Stomach (tissue), 9 donors: ENCODE results near the gene SMCO2. TPM values are rescaled to one million over a fixed set of nuclear protein-coding genes. Genes with fewer than 3 reads are reported as not detected.

Experiments used
- DNase-seq, 2 donors: peaks; one replicate each; pipeline versions ENCODE4 v3.0.0 to v3.0.0-alpha.2; 2013 to 2019
- H3K27ac ChIP-seq, 5 donors: fragments of 200-600 bp in 4 of 5; sonication (generic) in 4 of 5; one replicate each; pipeline ENCODE4 v1.5.1; 2013 to 2019; ENCODE audit warnings: mild to moderate bottlenecking in 1 of 5, moderate library complexity in 1 of 5
- H3K27me3 ChIP-seq, 3 donors: fragments of 200-600 bp; sonication (generic); one replicate each; pipeline ENCODE4 v1.5.1; 2017 to 2019; ENCODE audit warnings: mixed run types in 1 of 3
- H3K36me3 ChIP-seq, 4 donors: fragments of 200-600 bp; sonication (generic); 1 replicate in 3 of 4; 2 replicates in 1 of 4; pipeline ENCODE4 v1.5.1; 2016 to 2019
- H3K4me1 ChIP-seq, 4 donors: fragments of 200-600 bp; sonication (generic); one replicate each; pipeline ENCODE4 v1.5.1; 2016 to 2019
- H3K4me3 ChIP-seq, 4 donors: fragments of 200-600 bp; sonication (generic) in 3 of 4; one replicate each; pipeline ENCODE4 v1.5.1; 2016 to 2019; ENCODE audit warnings: mild to moderate bottlenecking in 1 of 4
- H3K9me3 ChIP-seq, 4 donors: fragments of 200-600 bp; sonication (generic); one replicate each; pipeline ENCODE4 v1.5.1; 2016 to 2019
- EP300 ChIP-seq: sonication (generic); formaldehyde crosslinking; IDR thresholded peaks from one replicate; pipeline ENCODE4 v1.6.1; 2017; ENCODE audit warnings: antibody characterized with exemption
- POLR2A ChIP-seq, 4 donors: fragments of 450-650 bp; IDR thresholded peaks; one replicate each; pipeline ENCODE4 v1.6.1; 2016; ENCODE audit warnings: antibody characterized with exemption in 4 of 4, control low read depth in 2 of 4, mild to moderate bottlenecking in 1 of 4, moderate library complexity in 1 of 4
- POLR2AphosphoS5 ChIP-seq, 3 donors: sonication (generic); formaldehyde crosslinking; IDR thresholded peaks; one replicate each; pipeline ENCODE4 v1.6.1; 2016; ENCODE audit warnings: antibody characterized with exemption in 3 of 3
- WGBS, 5 donors: extraction: QIAGEN DNeasy Blood & Tissue Kit in 3 of 5; methylation state at CpG; one replicate each; pipeline versions ENCODE4 v1.1.5 to v1.1.7; 2013 to 2018; 5-methylcytosine and 5-hydroxymethylcytosine counted together
- intact Hi-C: fragments of 100-400 bp; cut with DNase I; formaldehyde crosslinking; loops from one replicate; pipeline ENCODE4 v1.15.1; 2023; ENCODE audit warnings: low total_unique reads
- polyA plus RNA-seq, 3 donors: library from polyadenylated mRNA; stranded (reverse); fragments of 200-250 nt; gene quantifications; one replicate each; pipeline ENCODE4 v1.2.3, GENCODE V29; 2013
- total RNA-seq, 5 donors: library from RNA; depleted of rRNA; stranded (reverse); fragments of >200 nt; gene quantifications; one replicate each; pipeline versions ENCODE4 v1.1.0 to v1.2.3, GENCODE V29; 2014 to 2016
- TF ChIP-seq, protein P1 (sequence below), 7 experiments: fragments of 450-650 bp in 4 of 7; fragments of 200-600 bp in 3 of 7; sonication (generic) in 3 of 7; IDR thresholded peaks; one replicate each; pipeline ENCODE4 v1.5.1; 2016 to 2019; ENCODE audit warnings: antibody characterized with exemption in 7 of 7, control low read depth in 2 of 7, mild to moderate bottlenecking in 1 of 7
- donor health status: healthy with polysubstance abuse.
- donor health status: Bipolar disorder and iron deficiency.
- donor health status: healthy.

Gene SMCO2
- total and polyA plus RNA-seq, 8 donors, result 1.2 to 2.5 TPM; not detected in 6

DNA sequence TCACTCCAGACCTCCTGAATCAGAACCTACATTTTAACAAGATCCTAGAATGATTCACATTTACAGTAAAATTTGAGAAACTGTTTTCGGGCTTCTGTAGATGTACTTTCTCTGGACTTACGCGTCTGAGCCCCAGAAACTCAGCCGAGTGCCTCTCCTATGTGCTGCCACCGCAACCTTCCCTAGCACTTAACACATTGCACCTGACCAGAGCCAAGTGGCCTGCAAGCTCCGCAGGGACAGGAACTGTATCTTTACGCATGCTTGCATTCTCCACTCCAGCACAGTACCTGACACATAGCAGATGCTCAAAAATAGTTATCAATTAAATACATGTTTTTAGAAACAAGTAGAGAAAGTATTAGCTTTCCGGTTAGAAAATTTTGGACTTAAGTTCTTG is 1.2 kb downstream of the SMCO2 start:
- H3K27ac ChIP-seq, result no peak overlapping the region
- H3K9me3 ChIP-seq, result peaks cover 5 to 10% (median 7%) of the 10 kb centered on the region in 4 donors
- H3K4me3 ChIP-seq, result no peak overlapping the region
- no peak for DNase-seq
- H3K36me3 ChIP-seq, result no peaks in the 10 kb centered on the region
- 84 to 96% (median 92%) methylated on average over 8 of the region's 8 CpGs for WGBS, 5 donors
- H3K27me3 ChIP-seq, result no peaks in the 10 kb centered on the region
- TF ChIP-seq, protein P1, sequence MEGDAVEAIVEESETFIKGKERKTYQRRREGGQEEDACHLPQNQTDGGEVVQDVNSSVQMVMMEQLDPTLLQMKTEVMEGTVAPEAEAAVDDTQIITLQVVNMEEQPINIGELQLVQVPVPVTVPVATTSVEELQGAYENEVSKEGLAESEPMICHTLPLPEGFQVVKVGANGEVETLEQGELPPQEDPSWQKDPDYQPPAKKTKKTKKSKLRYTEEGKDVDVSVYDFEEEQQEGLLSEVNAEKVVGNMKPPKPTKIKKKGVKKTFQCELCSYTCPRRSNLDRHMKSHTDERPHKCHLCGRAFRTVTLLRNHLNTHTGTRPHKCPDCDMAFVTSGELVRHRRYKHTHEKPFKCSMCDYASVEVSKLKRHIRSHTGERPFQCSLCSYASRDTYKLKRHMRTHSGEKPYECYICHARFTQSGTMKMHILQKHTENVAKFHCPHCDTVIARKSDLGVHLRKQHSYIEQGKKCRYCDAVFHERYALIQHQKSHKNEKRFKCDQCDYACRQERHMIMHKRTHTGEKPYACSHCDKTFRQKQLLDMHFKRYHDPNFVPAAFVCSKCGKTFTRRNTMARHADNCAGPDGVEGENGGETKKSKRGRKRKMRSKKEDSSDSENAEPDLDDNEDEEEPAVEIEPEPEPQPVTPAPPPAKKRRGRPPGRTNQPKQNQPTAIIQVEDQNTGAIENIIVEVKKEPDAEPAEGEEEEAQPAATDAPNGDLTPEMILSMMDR (IDR thresholded peaks at IDR 0.05), result no peak
- TF ChIP-seq EP300, result no peak
- TF ChIP-seq POLR2AphosphoS5 (IDR thresholded peaks at IDR 0.05), result no peak
- no peak for TF ChIP-seq POLR2A (IDR thresholded peaks at IDR 0.05)
- intact Hi-C loops, result no loop called here
- peaks cover 0 to 6% (median 4%) of the 10 kb centered on the region in 4 donors for H3K4me1 ChIP-seq

DNA sequence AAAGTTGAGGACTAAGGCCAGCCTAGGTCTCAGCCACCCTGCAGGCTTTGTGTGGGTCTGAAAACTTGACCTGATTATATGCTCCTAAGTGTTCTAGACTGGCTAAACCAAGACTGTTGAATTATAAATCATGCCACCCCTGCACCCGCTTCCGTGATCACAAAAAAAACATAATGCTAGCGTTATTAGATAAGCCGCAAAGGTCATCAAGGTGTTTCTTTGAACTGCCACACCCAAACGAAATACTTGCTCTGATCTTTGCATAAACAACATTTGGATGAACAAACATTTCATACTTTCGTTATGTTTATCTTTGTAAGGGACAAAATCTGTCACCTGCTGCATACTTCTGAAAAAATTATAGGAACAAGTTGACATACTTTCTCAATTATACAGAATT is 2.5 kb downstream of the SMCO2 start:
- TF ChIP-seq, protein P1 (IDR thresholded peaks at IDR 0.05), result no peak
- peak in 1 of 3 donors; percentile 18 for TF ChIP-seq POLR2AphosphoS5 (IDR thresholded peaks at IDR 0.05)
- TF ChIP-seq EP300, result no peak
- TF ChIP-seq POLR2A (IDR thresholded peaks at IDR 0.05), result no peak
- DNase-seq, result peak in 1 of 2 donors; percentile 56
- no peaks in the 10 kb centered on the region for H3K36me3 ChIP-seq
- 34 to 58% (median 37%) methylated on average over 6 of the region's 6 CpGs for WGBS, 5 donors
- peak overlapping the region in 1 of 5 donors; percentile 10 for H3K27ac ChIP-seq
- H3K9me3 ChIP-seq, result peaks cover 5 to 10% (median 7%) of the 10 kb centered on the region in 4 donors
- intact Hi-C loops, result no loop called here
- H3K27me3 ChIP-seq, result no peaks in the 10 kb centered on the region
- peaks cover 0 to 6% (median 4%) of the 10 kb centered on the region in 4 donors for H3K4me1 ChIP-seq
- H3K4me3 ChIP-seq, result no peak overlapping the region

DNA sequence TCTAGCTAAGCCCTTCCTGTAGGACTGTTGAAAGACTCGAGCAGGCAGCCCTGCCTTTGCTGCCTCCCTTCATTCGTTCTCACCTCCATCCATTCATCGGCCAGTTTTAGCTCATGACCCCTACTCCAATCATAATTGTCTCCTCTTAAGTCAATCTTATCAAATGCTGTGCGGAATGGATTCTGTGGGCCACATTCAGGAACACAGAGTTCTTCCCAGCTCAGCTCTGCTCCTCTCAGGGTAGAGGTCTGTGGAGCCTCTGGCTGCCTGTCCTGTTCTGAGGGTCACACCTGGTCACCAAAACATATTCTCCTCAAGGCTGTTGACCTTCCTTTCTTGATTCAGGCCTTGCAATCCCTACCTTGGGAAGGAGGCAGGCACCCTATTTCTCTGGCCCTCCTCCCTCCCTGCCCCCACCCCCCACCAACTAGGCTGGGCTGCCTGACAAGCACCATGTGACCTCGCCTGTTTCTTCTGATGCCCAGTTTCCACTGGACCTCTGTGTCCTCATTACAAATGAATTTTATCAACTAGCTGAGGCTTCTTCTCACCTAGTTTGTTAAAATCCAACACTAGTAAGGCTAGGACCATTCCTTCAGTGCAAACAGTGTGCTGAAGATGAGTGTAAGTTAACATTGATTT is 3.5 kb downstream of the SMCO2 start:
- H3K4me1 ChIP-seq, result peaks cover 0 to 6% (median 4%) of the 10 kb centered on the region in 4 donors
- H3K36me3 ChIP-seq, result no peaks in the 10 kb centered on the region
- TF ChIP-seq POLR2A (IDR thresholded peaks at IDR 0.05) (no peak), EP300 (no peak), POLR2AphosphoS5 (IDR thresholded peaks at IDR 0.05) (no peak)
- TF ChIP-seq, protein P1 (IDR thresholded peaks at IDR 0.05), result no peak
- H3K27ac ChIP-seq, result peak overlapping the region in 1 of 5 donors; percentile 52
- H3K27me3 ChIP-seq, result no peaks in the 10 kb centered on the region
- 91 to 93% (median 93%) methylated on average over 5 of the region's 5 CpGs for WGBS, 5 donors
- no peak overlapping the region for H3K4me3 ChIP-seq
- no peak for DNase-seq
- intact Hi-C loops, result no loop called here
- H3K9me3 ChIP-seq, result peaks cover 5 to 10% (median 7%) of the 10 kb centered on the region in 4 donors

DNA sequence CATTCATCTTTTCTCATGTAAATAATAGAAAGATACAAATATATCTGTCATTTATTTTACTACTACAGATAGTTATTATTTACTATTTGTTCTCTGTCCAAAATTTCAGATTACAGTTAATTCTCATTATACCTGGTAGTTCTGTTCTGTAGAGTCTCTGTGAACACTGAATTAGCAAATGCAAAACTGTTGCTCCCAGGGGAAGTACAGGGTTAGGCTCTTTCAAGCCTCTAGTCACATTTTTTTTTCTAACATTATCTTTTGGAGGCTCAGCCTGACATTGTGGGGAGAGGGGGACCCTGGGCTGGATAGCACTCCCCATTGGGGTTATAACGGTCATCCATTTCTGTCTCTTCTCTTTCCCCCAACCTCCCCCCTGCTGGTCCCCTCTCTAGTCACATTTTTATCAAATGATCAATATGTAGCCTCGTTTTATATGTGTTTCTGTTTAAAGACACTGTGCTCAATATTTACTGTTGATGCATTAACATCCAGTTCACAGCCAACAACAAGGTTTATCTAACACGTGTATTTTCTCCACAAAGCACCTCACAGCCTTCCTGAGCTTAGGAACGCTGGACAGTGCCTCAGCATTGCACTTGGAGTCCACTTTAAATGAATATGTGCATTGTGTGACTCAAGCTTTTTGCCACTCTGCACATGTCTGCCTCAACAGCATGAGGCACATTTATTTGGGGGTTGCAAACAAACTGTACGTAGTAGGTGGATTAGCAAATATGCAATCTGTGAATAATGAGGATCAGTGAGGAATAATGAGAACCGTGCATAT is 4.7 kb downstream of the SMCO2 start:
- Histone ChIP-seq H3K9me3 (peaks cover 1 to 2% (median 1%) of the 10 kb centered on the region in 4 donors), H3K27me3 (no peaks in the 10 kb centered on the region), H3K36me3 (no peaks in the 10 kb centered on the region), H3K27ac (no peak overlapping the region), H3K4me3 (no peak overlapping the region), H3K4me1 (peaks cover 0 to 6% (median 4%) of the 10 kb centered on the region in 4 donors)
- TF ChIP-seq EP300, result no peak
- TF ChIP-seq, protein P1 (IDR thresholded peaks at IDR 0.05), result no peak
- TF ChIP-seq POLR2A (IDR thresholded peaks at IDR 0.05), result no peak
- no peak for TF ChIP-seq POLR2AphosphoS5 (IDR thresholded peaks at IDR 0.05)
- DNase-seq, result no peak
- 53 to 71% (median 60%) methylated on average over 6 of the region's 6 CpGs for WGBS, 5 donors
- intact Hi-C loops, result no loop called here
